ENCODE results near the gene TMPRSS11E.
"Not testable (repeated sequence)": the region's sequence is repeated elsewhere in the genome, so short reads cannot be mapped to it uniquely, and the experiment has no call there.

Gene TMPRSS11E, protein sequence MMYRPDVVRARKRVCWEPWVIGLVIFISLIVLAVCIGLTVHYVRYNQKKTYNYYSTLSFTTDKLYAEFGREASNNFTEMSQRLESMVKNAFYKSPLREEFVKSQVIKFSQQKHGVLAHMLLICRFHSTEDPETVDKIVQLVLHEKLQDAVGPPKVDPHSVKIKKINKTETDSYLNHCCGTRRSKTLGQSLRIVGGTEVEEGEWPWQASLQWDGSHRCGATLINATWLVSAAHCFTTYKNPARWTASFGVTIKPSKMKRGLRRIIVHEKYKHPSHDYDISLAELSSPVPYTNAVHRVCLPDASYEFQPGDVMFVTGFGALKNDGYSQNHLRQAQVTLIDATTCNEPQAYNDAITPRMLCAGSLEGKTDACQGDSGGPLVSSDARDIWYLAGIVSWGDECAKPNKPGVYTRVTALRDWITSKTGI

DNA sequence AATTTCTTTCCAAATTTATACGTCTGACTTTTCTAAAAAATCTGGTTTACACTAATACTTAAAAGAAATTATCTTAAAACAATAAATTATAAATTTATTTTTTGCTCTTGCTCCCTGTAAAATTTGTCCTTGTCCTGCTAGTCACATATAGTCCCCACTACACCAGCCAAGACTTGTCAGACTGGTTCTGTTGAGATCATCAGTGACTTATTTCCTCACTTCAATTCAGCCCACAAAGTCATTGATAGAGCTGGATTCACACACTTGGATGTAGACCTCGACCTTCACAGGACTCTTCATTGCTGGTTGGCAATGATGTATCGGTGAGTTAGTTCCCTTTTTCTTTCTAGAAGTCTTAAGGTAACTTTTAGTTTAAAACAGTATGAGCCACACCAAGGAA is at the start of gene TMPRSS11E:
TMPRSS11E (plus strand) TSS at position 263 of the 400 bp plus-strand sequence; CDS start at position 313, 50 bp downstream.
- no peak for TF ChIP-seq ZFX (IDR thresholded peaks at IDR 0.05; ENCODE audit: borderline replicate concordance)
- TF ChIP-seq, protein P1, sequence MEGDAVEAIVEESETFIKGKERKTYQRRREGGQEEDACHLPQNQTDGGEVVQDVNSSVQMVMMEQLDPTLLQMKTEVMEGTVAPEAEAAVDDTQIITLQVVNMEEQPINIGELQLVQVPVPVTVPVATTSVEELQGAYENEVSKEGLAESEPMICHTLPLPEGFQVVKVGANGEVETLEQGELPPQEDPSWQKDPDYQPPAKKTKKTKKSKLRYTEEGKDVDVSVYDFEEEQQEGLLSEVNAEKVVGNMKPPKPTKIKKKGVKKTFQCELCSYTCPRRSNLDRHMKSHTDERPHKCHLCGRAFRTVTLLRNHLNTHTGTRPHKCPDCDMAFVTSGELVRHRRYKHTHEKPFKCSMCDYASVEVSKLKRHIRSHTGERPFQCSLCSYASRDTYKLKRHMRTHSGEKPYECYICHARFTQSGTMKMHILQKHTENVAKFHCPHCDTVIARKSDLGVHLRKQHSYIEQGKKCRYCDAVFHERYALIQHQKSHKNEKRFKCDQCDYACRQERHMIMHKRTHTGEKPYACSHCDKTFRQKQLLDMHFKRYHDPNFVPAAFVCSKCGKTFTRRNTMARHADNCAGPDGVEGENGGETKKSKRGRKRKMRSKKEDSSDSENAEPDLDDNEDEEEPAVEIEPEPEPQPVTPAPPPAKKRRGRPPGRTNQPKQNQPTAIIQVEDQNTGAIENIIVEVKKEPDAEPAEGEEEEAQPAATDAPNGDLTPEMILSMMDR (IDR thresholded peaks at IDR 0.05) = no peak
- no peak within 1 kb of the TSS for H3K27ac ChIP-seq

DNA sequence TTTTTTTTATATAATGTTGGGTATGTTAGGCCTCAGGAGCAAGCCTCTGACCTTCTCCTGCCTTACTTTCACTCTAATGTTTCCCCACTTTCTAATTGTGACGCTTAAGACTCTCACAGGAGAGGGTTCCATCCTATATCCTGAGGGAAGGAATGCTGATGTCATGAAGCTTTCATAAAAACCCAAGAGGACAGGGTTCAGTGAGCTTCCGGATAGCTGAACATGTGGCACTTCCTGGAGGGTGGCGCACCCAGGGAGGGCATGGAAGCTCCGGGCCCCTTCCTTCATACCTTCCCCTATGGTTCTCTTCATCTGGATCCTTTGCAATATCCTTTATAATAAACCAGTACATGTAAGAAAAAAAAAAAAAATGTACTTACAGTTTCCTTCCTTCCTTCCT is 48.0 kb upstream of the TMPRSS11E start:
- H3K27ac ChIP-seq = no peak overlapping the region
- TF ChIP-seq ZFX (IDR thresholded peaks at IDR 0.05; ENCODE audit: borderline replicate concordance) = no peak
- TF ChIP-seq, protein P1 (IDR thresholded peaks at IDR 0.05) = no peak

DNA sequence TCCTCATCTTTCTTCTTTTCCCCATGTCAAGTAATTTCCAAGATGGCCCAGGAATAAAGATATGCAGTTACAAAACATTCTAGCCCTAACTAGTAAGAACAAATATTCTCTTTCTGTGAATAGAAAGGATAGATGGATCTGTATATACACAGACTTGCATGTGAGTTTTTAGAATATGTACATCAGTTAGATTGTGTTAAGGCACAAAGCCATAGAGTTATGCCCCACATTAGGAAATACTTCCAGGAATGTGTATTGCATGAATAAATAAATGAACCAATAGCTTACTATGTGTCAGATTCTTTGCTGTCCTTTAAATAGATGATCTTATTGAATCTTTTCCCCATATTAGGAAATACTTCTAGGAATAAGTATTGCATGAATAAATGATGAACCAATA is 46.0 kb upstream of the TMPRSS11E start:
- TF ChIP-seq, protein P1 (IDR thresholded peaks at IDR 0.05) = no peak
- no peak for TF ChIP-seq ZFX (IDR thresholded peaks at IDR 0.05; ENCODE audit: borderline replicate concordance)
- H3K27ac ChIP-seq = no peak overlapping the region

DNA sequence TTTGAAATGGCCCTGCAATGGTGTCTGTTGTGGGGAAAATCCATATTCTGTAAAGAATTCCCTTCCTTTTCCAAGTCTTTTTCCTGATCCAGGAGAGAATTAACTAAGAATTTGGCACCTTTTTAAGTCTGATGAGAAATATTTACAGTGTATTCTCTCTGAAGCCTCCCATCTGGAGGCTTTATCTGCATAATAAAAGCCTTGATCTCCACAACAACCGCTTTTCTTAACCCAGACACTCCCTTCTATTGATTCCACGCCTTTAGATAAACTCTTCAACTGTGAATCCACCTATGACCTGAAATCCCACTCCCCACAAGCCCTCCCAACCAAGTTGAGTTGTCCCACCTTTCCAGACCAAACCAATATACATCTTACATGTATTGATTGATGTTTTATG is 43.1 kb upstream of the TMPRSS11E start:
- no peak overlapping the region for H3K27ac ChIP-seq
- TF ChIP-seq, protein P1 (IDR thresholded peaks at IDR 0.05) = no peak
- no peak for TF ChIP-seq ZFX (IDR thresholded peaks at IDR 0.05; ENCODE audit: borderline replicate concordance)

DNA sequence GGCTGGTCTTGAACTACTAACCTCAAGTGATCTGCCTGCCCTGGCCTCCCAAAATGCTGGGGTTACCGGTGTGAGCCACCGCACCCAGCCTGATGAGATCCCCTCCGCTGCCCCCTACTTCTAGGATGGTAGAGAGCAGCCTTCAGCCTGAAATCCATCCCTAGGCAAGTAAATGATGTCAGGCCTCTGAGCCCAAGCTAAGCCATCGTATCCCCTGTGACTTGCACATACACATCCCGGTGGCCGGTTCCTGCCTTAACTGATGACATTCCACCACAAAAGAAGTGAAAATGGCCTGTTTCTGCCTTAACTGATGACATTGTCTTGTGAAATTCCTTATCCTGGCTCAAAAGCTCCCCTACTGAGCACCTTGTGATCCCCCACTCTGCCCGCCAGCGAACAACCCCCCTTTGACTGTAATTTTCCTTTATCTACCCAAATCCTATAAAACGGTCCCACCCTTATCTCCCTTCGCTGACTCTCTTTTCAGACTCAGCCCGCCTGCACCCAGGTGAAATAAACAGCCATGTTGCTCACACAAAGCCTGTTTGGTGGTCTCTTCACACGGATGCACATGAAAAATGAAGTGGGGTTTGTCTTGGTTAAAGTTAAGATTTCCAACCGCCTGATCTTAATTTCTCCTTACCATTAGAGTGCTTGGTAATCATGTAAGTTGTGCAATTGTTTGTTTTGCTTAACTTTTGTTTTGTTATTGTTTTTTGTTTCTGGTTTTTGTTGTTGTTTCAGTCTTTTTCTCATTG is 41.4 kb upstream of the TMPRSS11E start:
- not testable (repeated sequence) for H3K27ac ChIP-seq

DNA sequence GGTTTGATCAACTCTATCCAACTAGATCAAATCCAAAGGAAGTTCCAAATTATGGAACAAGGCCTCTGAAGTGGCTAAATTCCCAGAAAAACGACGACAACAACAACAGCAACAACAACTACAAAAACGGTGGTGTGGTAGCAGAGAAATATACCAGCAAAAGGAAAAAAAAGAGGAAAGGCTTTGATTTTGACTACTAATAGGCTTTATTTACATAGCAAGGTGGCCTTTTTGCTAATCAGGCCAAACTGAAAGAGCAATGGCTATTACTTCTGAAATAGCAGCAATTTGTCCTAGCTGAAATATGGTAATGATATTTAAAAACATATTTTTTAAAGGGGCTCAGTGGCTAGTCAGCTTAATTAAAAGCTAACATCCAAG is 40.8 kb upstream of the TMPRSS11E start:
- no peak for TF ChIP-seq ZFX (IDR thresholded peaks at IDR 0.05; ENCODE audit: borderline replicate concordance)
- TF ChIP-seq, protein P1 (IDR thresholded peaks at IDR 0.05) = no peak
- no peak overlapping the region for H3K27ac ChIP-seq

DNA sequence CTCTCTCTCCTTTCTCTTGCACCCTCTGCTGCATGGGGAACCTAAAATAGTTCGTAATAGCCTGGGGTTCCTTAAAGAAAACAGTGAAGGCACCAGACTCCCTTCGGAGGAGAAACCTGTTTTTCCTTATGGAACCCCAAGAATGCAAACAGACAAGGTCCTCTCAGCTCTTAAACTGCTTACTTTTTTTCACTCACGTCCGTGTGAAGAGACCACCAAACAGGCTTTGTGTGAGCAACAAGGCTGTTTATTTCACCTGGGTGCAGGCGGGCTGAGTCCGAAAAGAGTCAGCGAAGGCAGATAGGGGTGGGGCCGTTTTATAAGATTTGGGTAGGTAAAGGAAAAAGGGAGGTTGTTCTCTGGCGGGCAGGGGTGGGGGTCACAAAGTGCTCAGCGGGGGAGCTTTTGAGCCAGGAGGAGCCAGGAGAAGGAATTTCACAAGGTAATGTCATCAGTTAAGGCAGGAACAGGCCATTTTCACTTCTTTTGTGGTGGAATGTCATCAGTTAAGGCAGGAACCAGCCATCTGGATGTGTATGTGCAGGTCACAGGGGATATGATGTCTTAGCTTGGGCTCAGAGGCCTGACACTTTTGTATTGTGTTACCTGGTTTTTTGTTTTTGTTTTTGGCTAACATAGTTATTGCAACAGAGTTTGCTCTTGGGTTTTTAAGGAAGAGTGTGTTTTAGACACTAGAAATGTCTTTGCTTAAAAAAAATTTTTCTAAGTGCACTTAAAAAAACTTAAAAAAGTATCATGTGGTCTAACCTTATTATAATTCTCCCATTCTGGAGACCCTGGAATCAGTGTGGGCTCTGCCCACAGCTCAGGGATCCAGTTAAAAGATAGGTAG is 40.0 kb upstream of the TMPRSS11E start:
- H3K27ac ChIP-seq = not testable (repeated sequence)

DNA sequence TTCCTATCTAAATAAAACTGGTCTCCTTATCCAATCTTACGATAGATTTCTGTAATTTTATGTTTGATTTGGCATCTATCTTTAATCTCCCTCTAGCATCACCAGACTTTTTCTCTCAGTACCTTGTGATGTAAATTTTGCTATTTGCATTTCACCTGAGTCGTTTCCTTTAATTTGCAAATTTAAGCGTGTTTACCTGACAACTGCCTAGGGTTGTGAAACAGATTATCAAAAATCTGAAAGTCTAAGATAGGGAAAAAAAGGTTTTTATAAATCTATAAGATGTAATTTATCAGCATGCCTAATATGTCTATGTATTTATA is 39.4 kb upstream of the TMPRSS11E start:
- no peak for TF ChIP-seq ZFX (IDR thresholded peaks at IDR 0.05; ENCODE audit: borderline replicate concordance)
- TF ChIP-seq, protein P1 (IDR thresholded peaks at IDR 0.05) = no peak
- H3K27ac ChIP-seq = no peak overlapping the region
